Measurements from ENCODE around the gene TACO1.

The TACO1 gene

DNA sequence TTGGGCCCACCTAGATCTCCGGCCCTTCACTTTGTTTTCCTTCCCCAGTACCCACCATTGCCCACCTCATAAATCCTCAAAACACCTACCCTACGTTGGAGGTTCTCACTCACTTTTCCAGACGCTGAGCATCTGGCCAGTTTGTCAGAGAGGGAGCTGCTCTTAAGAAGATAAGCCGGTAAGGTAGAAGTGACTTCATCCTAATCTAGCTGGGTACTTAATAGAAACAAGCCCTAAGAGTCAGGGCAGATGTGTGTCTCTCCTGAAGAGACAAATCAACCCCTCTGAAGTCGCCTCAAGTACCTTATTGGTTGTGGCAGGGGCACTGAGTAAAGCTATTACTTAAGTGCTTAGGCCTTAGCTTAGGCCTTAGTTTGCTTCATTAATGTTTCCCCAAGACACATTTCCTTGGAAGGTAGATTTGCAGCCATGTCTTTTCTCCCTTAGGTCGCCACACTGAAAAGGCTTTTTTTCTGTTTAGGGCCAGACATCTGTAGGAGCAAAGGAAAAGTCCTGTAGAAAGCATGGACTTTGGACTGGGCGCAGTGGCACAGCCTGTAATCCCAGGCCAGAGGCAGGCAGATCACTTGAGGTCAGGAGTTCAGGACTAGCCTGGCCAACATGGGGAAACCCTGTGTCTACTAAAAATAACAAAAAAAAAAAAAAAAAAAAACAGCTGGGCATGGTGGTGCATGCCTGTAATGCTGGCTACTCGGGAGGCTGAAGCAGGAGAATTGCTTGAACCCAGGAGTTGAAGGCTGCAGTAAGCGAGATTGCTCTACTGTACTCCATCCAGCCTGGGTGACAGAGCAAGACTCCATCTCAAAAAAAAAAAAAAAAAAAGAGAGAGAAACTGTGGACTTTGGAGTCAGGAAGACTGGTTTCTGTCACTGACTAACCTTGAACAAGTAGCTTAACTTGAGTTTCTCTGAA, 1.0 kb downstream of the TACO1 start:
- DNase-seq (ENCODE audit: low read depth) = no peak

DNA sequence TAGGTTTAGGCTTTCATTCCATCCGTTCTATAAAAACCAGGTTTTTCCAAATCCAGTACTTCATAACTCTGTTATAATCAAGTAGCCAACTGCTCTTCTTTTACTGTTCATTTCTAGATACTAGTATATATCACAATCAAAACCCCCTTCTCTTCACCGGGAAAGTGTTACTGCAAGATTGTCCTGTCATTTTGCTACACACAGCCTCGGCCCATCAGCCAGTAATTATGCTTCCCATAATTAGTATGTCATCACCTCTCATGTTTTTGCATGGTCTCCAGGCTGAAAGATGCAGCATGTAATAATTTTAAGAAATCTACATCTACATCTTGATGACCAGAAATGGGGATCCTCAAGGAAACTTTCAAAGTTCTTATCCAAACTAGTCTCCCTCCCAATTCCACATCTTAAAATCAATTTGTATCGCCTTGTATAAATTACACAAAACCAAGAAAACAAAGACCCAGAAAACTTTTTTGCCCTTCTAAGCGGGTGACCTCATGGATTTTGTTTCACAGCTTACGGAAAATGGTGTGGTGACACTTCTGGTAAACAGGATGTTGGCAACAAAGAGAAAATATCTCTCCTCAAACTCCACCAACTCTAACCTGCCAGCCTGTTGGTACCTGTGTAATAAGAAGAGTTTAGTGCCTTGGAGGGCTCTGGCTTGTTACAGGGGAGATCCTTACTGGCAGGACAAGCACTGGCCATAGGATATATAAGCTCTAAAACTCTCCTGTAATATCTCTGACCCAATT, 9.3 kb downstream of the TACO1 start:
- DNase-seq (ENCODE audit: low read depth) = no peak

DNA sequence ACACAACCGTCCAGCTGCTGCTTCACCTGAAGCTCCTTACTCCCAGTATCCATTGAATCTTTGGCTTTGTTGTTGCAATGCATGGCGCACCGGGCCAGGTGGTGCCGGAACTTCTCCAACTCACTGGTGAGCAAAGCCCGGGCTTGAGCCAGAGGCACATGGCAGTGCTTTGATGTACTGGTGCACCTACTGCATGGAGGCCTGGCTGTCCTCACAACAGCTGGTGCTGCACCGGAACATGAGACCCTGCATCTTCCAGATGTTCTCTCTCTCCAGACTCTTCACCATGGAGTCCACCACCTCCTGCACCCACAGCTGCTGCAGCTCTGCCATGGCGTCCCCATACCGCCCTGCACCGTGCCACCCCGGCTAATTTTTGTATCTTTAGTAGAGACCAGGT, 10.2 kb downstream of the TACO1 start:
- DNase-seq (ENCODE audit: low read depth) = no peak

DNA sequence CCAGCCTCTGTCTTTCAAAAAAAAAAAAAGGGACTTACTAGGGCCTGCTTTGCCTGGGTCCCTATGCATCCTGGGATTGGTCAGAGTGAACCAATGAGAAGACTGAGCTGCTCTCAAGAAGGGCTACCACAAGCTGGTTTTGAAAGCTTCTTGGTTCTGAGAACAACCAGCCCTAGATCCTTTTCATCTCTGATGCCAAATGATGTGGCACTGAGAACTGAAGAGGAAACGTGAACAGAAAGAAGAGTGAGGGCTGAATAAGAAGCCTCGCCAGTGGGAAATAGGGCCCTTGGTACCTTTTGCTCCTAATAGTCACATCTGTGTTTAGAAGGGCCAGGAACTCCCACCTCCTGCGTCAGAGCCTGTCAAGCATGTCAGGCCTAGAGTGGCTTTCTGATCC, 10.7 kb downstream of the TACO1 start:
- no peak for DNase-seq (ENCODE audit: low read depth)

DNA sequence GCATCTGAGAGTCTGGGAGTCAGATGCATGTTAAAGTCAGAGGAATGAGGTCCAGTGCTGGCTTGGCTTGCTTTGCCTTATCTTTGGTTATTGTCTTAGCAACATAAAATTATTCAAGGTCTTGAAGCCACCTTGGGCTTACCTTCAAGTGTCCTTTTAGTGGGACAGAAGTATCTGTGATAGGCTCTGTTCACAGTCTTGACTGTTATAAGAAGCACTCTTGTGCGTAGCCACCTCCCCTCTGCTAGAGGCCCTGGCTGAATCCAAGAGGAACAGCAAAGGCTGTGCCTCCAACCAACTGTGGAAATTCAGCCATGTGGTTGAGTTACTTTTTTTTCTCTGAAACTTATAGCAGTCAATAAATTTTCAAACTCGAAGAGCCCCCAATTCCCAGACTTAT, 13.0 kb downstream of the TACO1 start:
- DNase-seq (ENCODE audit: low read depth) = no peak

DNA sequence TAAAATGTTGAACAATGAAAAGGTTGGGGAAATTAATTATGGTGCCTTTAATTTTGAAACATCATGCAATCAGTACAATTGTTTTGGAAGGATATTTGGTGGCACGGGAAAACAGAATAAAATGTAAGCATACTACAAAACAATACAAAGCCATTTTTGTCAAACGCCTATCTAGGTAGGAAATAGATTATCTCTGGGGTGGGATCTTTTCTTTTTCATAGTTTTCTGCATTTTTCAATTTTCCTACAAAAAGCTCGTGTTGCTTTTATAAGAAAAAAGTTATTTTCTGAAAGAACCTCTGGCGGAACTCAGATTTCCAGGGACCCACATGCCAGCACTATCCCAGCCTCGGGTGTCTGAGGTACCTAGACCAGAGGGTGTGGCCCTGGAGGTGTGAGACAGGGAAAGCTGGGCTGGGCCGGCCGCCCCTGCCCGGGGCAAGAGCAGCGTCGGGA, 20.6 kb downstream of the TACO1 start:
- DNase-seq (ENCODE audit: low read depth) = no peak

DNA sequence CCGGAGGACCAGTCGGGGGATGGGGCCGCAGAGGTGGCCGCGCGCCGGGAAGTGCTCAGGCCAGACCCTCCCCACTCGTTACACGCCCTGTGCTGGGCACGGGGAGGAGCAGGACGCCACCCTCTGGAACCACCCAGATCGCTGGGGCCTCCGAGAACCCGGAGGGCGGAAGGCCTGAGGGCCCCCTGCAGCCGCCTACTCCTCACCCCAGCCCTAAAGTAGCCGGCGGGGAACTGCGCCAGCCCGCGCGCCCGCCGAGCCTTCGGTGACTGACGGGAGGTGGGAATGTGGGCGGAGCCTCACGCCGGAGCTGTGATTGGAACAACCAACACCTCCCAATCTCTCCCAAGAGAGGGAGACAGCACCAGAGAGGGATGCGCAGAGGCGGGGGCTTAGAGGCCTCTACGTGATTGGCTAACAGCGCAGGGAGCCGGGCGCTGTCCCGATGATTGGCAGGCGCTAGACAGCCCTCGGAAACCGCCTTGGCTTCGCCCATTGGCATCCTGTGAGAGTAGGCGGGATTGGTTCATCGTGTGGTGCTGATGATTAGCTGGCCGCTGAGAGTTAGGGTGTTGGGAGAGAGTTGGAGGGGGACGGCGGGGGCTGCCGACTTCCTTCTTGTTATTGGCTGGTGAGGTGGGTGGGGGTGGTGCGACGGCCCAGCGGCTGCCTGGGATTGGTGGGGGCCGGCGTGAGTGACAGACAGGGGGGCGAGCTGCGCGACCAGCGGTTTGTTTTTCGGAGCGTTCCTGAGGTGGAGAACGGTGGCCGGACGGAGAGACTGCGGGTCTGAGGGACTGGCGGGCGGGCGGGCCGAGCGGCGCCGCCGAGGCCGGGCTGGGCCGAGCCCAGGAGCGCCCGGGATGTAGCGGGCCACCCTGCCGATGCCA, 21.2 kb downstream of the TACO1 start, which contains the start of gene MAP3K3:
Gene MAP3K3 (plus strand): TSS at position 734 of the 890 bp plus-strand sequence. CDS start 343 bp downstream, outside the sequence.
- DNase-seq (ENCODE audit: low read depth) = peak; percentile 100

DNA sequence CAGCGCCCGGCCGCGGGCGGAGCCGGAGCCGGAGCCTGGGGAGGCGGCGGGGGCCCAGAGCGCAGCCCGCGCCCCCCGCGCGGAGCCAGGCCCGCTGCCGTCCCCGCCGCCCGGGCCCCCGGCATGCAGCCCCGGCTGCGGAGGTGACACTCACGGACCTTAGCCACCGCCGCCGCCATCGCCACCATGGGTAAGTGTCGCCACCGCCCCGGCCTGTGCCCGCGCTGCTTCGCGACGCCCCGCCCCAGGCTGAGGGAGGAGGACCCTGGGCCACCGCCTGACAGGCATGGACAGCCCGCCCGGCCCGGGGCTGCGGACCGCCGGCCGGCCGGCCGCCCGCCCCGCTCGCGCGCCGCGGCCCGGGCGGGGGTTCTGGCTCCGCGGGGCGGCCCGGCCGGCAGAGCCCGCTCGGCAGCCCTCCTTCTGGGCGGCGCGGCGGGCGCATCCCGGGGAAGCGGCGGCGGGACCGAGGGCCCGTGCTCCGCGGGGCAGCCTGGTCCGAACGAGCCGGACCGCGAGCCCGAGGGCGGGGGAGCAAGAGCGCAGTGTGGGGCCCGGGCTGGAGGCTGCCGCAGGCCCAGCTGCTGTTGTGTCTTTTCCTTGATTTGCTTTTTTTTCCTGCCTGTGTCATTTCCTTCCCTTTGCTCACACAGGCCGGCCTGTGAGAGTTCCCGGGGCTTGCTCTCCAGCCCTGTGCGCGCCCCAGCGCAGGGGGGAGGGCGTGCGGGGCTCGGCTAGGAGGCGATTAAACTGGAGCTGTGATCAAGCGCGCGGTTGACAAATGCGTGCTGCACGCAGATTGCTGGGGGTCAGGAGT, 22.1 kb downstream of the TACO1 start:
- DNase-seq (ENCODE audit: low read depth) = no peak

DNA sequence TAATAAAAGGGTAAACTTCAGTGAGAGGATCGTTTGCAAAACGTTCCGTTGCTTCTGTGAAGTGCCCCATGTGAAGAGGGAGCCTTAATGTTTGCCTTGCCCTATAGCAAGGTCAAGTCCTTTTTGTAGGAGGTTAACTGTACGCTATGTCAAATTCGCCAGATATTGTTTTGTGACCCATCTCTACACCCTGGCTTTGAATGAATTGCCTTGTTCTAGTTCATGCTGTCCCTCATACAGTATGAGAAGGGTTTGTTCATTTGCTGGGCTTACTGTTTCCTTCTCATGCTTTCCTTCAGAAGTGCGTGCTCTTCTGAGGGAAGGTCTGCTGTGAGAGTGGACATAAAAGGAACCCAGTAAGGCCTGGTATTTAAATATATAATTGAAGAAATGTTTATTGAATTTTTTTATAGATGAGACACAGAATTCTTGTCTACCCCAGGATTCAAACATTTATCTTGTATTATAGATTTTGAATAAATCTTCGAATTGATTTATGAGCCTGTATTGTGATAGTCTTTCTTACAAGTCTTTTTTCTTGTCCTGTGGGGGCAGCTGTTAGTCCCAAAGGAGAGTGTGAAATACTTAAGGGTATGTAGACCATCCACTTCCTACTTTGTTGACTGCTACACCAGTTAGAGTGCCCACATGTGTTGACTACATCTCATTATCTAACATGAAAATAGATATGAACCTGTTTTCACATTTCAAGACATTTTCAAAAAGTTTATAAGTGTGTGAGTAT, 23.3 kb downstream of the TACO1 start:
- DNase-seq (ENCODE audit: low read depth) = no peak

DNA sequence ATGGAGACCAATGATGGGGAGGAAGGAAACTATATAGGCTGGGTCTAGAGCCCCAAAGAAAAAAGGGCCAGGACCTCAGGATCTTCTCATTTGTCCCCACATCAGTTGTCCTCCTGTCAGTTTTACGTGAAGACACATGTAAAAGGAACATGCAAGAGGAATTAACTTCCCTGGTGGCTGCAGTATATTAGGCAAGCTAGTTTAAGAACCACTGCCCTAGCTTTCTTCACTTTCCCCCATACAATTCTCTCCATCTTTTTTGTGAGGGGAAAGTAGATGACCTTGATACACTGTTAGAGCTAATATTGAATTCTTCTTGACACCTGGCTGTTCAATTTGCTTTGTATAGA, 23.8 kb downstream of the TACO1 start:
- no peak for DNase-seq (ENCODE audit: low read depth)

DNA sequence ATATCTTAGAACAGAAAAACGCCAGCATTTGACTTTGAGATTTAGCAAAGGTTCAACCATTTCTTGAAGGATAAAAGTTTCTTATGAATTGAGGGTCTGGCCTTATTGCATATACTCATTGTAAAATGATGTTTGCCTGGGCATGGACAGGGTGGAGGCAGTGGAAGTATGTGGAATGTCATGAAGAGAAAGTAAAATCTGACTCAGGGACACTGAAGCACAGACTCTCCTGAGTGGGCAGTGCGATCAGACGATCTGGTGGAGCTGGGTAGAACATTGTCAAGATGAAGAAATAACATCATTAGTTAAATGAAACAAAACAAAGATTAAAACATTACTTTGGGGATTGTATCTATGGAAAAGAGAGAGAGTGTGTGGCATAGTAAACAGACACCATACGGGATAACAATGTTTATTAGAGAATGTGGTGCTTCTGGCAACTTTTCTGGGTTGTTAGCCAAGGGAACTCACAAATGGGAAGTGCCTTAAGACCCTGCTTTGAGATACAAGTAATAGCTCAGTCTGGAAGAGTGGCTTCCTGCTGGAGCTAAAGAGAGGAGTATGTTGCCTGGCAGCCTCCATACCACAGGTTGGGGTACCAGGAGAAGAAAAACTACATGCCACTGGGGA, 26.0 kb downstream of the TACO1 start:
- DNase-seq (ENCODE audit: low read depth) = no peak

DNA sequence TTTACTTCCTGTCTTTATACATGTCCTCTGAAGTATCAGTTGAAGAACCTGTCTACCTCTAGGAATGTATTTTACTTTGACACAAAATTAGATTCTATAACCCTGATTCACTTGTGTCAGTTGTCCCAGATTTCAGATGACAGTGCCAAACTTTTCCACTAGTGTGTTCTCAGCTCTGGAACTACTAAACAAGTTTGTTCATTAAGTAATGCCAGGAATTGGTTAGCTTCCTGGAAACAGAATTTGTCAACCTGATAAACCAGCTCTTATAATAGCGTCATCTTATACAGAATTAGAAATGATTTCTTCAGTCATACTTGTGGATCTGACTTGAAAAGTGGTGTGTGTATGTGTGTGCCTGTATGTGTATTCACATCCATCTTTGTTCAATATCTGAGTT, 28.9 kb downstream of the TACO1 start:
- DNase-seq (ENCODE audit: low read depth) = no peak

DNA sequence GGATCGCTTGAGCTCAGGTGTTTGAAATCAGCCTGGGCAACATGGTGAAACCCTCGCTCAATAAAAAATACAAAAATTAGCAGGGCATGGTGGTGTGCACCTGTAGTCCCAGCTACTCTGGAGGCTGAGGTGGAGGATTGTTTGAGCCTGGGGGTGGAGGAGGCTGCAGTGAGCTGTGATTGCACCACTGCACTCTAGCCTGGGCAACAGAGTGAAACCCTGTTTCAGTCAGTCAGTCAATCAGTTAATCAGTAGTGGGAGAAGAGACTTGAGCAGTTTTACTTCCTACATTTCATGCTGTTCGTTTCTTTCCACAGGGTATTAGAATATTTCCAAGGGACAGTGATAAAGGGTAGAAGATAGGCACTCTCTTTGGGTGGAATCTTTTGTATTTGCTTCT, 30.4 kb downstream of the TACO1 start:
- DNase-seq (ENCODE audit: low read depth) = no peak

DNA sequence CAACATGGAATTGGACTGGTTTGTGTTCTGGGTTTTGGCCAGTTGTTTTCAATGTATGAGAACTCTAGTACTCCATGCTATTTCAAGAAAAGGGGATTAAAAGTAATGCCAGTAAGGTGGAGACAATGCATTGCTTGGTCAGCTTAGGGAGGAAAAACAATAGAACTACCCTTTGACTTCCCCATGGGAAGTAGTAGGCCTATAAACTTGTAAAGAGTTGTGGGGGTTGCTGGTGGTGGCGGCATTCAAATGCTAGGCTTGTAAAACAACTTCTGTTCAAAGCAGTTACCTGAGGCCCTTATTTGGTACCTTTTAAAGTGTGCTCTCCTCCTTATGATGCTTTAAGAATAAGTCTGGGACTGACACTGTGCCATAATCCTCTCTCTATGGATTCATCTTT, 30.9 kb downstream of the TACO1 start:
- no peak for DNase-seq (ENCODE audit: low read depth)

DNA sequence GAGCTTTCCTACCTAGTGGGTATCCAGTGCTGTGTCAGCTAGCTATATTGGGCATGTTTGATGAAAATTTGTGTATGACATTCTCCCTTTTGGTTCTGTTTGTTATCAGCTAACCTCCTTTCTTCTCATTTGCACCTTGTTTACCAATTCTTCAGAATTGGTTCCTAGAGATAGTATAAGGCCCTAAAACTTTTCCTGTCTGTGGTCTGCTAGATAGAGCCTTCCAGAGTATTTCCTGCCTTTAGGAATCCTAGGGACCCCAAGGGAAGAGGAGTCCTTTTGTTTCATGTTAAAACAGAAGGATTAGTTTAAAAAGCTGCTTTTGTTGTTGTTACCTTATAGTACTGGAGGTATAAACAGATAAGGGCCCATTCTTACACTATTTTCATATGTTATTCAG, 33.0 kb downstream of the TACO1 start:
- DNase-seq (ENCODE audit: low read depth) = no peak

DNA sequence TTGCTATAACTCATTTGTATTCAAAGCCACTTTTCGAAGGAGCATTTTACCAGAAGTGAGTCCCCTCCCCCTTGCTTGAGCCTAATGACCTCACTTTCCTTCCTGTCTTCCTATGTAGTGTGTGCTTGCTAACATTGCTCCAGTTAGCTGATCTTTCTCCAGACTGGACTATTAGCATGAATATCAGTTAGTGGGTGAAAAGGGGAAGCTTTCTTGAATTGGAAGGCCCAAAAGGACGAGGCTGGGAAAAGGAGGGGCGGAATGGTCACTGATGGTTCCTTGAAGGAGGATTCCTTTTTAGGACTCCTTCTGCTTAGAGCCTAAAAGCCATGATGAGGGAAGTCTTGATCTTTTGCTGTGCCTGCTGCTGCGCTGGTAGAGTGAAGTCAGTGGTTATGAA, 33.5 kb downstream of the TACO1 start:
- DNase-seq (ENCODE audit: low read depth) = no peak

DNA sequence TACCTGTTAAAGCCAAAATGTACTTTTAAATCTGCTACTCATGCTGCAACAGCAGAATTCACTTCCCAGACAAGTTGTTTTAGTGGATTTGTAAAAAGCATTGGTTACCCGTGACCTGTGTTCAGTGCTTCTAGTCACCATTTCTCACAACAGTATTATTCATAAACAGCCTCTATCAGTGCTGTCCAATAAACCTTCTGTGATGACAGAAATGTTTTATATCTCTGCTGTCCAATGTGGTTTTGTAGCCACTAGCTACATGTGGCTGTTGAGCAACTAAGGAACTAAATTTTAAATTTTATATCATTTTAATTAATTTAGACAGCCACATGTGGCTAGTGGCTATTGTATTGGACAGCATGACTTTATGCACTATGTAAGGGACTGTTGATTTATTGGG, 34.1 kb downstream of the TACO1 start:
- no peak for DNase-seq (ENCODE audit: low read depth)

DNA sequence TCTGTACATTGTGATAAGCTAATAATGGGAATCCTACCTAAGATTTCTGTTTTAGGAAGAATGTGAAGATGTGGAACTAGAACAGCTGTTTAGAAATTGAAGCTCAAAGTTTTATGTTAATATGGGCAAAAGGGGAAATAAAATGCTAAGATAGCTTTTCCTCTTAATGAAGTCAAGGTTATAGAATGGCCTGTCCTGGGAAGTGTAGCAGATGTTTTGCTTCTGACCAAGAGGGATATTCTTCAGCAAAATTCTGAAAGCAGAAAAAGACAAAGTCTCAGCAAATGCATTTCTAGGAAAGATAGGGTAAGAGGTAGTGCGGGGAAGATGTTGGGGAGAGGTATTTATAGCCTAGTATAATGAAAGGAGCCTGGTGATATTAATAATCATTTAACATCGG, 34.6 kb downstream of the TACO1 start:
- no peak for DNase-seq (ENCODE audit: low read depth)

DNA sequence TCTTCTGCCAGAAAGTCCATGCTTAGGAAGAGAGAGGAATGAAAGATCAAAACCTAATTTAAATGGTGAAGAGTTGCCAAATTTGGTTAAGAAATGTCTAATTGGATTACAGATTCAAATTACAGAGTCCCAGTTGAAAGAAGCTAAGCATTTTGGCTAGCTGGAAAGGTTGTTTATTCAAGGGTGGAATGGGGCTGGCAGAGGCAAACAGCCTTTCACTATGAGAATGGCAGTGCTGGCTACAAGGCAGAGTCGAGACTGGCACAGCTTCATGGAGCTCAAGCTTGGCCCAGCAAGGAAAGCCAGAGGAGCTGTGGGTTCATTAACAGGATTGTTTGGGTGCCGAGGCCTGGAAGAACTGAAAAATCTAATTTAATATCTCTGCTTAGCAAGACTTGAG, 35.1 kb downstream of the TACO1 start:
- no peak for DNase-seq (ENCODE audit: low read depth)

DNA sequence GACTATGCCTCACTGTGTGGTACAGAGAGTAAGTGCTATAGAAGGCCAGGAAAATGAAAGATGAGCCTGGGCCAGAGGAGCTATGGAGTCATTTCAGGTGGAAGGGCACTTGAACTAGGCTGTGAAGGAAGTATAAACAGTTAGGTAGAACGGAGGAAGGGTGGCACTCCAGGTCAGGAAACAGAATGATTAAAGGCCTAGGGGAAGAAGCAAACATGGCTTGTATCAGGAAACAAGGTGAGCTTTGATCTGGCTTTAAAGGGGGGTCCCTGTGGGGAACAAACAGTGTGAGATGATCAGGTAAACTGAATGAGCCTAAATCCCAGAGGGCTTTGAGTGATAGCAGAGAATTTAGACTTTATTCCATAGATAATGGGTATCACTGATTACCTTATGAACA, 38.4 kb downstream of the TACO1 start:
- no peak for DNase-seq (ENCODE audit: low read depth)
